Ishikawa (cell line): ENCODE measurements around the gene NXF3.

Experiments
- CEBPB ChIP-seq: IDR thresholded peaks from 2 replicates; pipeline ENCODE4 v1.6.1; 2012
- CREB1 ChIP-seq: IDR thresholded peaks from 2 replicates; pipeline ENCODE4 v1.6.1; 2012; ENCODE audit warnings: low read depth
- EGR1 ChIP-seq: IDR thresholded peaks from 2 replicates; pipeline ENCODE4 v1.6.1; 2012
- EP300 ChIP-seq: IDR thresholded peaks from 2 replicates; pipeline ENCODE4 v1.6.1; 2012; ENCODE audit warnings: borderline replicate concordance
- FOXM1 ChIP-seq: IDR thresholded peaks from 2 replicates; pipeline ENCODE4 v1.6.1; 2012; ENCODE audit warnings: low read depth, borderline replicate concordance
- NFIC ChIP-seq: IDR thresholded peaks from 2 replicates; pipeline ENCODE4 v1.6.1; 2012
- RAD21 ChIP-seq: IDR thresholded peaks from 2 replicates; pipeline ENCODE4 v1.6.1; 2012; ENCODE audit warnings: low read depth
- TAF1 ChIP-seq: IDR thresholded peaks from 2 replicates; pipeline ENCODE4 v1.6.1; 2012; ENCODE audit warnings: low read depth, mild to moderate bottlenecking
- TCF12 ChIP-seq: IDR thresholded peaks from 2 replicates; pipeline ENCODE4 v1.6.1; 2012; ENCODE audit warnings: low read depth
- TEAD4 ChIP-seq: IDR thresholded peaks from 2 replicates; pipeline ENCODE4 v1.6.1; 2012
- YY1 ChIP-seq: IDR thresholded peaks from 2 replicates; pipeline ENCODE4 v1.6.1; 2012; ENCODE audit warnings: low read depth
- ZBTB7A ChIP-seq: IDR thresholded peaks from 2 replicates; pipeline ENCODE4 v1.6.1; 2012; ENCODE audit warnings: low read depth
- TF ChIP-seq, protein P1 (sequence below): IDR thresholded peaks from 2 replicates; pipeline ENCODE4 v1.6.1; 2012
- TF ChIP-seq, protein P2 (sequence below): IDR thresholded peaks from 2 replicates; pipeline ENCODE4 v1.6.1; 2012; ENCODE audit warnings: low read depth, mild to moderate bottlenecking
- TF ChIP-seq, protein P3 (sequence below): IDR thresholded peaks from 2 replicates; pipeline ENCODE4 v1.6.1; 2012

The NXF3 gene

DNA sequence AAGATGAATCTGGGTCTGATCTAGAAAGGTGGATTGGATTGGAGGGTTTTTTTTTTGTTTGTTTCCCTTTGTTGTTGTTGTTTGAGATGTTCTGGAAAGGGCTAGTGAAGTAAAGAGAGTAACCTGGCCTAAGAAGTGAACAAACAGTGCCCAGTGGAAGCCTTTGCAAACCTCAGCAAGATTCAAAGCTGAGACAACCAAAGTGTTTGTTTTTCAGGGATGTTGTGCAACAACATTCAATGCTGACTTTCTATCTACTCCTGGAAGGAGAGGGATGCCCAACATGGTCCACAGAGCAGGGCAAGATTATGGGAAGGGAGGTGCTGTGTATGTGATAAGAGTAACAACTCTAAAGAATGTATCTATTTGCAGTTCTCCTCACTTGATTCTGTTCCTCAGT lies 40.3 kb downstream of the NXF3 start:
- TF ChIP-seq EP300 (no peak), TAF1 (no peak), RAD21 (no peak), CEBPB (no peak), FOXM1 (no peak), NFIC (no peak), CREB1 (no peak), EGR1 (no peak), YY1 (no peak), TEAD4 (no peak), ZBTB7A (no peak), TCF12 (no peak)
- TF ChIP-seq, protein P1, sequence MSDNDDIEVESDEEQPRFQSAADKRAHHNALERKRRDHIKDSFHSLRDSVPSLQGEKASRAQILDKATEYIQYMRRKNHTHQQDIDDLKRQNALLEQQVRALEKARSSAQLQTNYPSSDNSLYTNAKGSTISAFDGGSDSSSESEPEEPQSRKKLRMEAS: no peak
- TF ChIP-seq, protein P2, sequence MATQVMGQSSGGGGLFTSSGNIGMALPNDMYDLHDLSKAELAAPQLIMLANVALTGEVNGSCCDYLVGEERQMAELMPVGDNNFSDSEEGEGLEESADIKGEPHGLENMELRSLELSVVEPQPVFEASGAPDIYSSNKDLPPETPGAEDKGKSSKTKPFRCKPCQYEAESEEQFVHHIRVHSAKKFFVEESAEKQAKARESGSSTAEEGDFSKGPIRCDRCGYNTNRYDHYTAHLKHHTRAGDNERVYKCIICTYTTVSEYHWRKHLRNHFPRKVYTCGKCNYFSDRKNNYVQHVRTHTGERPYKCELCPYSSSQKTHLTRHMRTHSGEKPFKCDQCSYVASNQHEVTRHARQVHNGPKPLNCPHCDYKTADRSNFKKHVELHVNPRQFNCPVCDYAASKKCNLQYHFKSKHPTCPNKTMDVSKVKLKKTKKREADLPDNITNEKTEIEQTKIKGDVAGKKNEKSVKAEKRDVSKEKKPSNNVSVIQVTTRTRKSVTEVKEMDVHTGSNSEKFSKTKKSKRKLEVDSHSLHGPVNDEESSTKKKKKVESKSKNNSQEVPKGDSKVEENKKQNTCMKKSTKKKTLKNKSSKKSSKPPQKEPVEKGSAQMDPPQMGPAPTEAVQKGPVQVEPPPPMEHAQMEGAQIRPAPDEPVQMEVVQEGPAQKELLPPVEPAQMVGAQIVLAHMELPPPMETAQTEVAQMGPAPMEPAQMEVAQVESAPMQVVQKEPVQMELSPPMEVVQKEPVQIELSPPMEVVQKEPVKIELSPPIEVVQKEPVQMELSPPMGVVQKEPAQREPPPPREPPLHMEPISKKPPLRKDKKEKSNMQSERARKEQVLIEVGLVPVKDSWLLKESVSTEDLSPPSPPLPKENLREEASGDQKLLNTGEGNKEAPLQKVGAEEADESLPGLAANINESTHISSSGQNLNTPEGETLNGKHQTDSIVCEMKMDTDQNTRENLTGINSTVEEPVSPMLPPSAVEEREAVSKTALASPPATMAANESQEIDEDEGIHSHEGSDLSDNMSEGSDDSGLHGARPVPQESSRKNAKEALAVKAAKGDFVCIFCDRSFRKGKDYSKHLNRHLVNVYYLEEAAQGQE: no peak
- TF ChIP-seq, protein P3, sequence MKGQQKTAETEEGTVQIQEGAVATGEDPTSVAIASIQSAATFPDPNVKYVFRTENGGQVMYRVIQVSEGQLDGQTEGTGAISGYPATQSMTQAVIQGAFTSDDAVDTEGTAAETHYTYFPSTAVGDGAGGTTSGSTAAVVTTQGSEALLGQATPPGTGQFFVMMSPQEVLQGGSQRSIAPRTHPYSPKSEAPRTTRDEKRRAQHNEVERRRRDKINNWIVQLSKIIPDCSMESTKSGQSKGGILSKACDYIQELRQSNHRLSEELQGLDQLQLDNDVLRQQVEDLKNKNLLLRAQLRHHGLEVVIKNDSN: no peak

DNA sequence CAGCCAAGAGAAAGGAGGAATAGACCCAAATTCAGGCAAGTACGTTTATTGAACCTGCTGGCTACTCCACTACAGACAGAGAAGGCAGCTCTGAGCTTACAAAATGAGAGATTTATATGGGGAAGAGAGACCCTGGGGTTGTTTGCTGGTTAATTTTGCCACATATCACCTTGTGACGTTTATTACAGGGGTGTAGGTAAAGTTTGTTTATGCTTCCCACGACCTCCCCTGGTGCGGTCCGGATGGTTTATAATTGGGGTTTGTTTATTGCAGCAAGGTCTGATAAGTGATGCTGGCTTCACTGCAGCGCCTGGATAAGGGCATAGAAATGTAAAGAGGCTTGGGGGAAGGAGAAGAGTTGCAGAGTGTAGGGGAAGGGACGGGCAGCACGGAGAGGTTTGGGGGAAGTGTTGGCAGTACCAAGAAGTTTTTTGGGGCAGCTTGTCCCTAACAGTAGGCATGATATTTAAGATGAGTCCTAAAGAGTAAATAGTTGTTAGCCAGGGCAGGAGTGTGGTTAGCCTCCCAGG lies 41.6 kb downstream of the NXF3 start:
- TF ChIP-seq ZBTB7A (no peak), RAD21 (no peak), NFIC (no peak), TCF12 (no peak), CEBPB (no peak), FOXM1 (no peak), EGR1 (no peak), CREB1 (no peak)
- TF ChIP-seq, protein P2: no peak
